HEK293T (cell line): ENCODE measurements around the gene CFI.

Experiments
- BHLHE40 ChIP-seq: fragments of 450-650 bp; IDR thresholded peaks from 2 replicates; pipeline ENCODE4 v1.6.1; 2016; ENCODE audit warnings: mild to moderate bottlenecking, moderate library complexity, borderline replicate concordance
- FOXA1 ChIP-seq: fragments of 450-650 bp; IDR thresholded peaks from 2 replicates; pipeline ENCODE4 v1.6.1; 2016; ENCODE audit warnings: mild to moderate bottlenecking
- FOXM1 ChIP-seq: fragments of 450-650 bp; IDR thresholded peaks from 2 replicates; pipeline ENCODE4 v1.6.1; 2017; ENCODE audit warnings: mild to moderate bottlenecking, borderline replicate concordance
- HDGF ChIP-seq: fragments of 450-650 bp; IDR thresholded peaks from 2 replicates; pipeline ENCODE4 v1.6.1; 2017; ENCODE audit warnings: antibody characterized with exemption, borderline replicate concordance
- SP1 ChIP-seq: fragments of 450-650 bp; IDR thresholded peaks from 2 replicates; pipeline ENCODE4 v1.6.1; 2017
- TARDBP ChIP-seq: fragments of 450-650 bp; IDR thresholded peaks from 2 replicates; pipeline ENCODE4 v1.6.1; 2016
- ZNF384 ChIP-seq: fragments of 450-650 bp; IDR thresholded peaks from 2 replicates; pipeline ENCODE4 v1.6.1; 2016

DNA sequence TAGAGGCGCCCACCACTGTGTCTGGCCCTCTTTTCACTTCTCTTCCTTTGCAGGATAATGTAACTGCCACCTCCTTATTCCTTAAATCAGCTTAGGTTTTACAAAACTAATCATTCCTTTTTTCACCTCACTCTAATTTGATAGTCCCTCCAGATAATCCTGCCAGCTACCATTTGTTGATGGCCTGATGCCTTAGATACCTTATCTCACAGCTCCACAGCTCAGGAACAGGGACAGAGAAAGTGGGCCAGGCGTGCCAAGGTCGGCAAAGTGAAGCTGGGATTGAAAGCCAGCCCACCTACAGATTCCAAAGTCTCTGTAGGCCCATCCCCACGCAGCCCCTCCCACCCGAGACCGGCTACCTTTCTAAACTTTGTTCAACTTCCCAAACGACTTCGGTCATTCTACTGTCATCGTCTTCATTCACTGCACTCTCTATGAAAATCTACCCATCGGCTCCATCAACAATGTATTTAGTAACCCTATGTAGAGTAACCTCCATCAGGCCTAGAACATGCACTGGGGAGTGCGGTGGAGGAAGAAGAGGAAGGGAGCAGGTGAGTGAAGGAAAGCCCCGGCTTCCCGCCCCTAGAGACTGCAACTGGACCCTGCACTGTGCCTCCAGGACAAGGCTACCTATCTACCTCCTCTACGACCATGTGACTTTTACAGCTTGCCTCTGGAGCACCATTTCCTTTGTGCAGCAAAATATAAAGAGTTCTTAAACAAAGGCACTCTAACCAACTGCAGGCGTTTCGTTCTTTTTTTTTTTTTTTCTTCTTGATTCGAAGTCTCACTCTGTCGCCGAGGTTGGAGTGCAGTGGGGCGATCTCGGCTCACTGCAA is 100.0 kb downstream of the CFI start:
- no peak for TF ChIP-seq SP1
- no peak for TF ChIP-seq BHLHE40
- no peak for TF ChIP-seq FOXM1
- no peak for TF ChIP-seq HDGF
- no peak for TF ChIP-seq TARDBP
- no peak for TF ChIP-seq FOXA1
- TF ChIP-seq ZNF384: no peak
